Skeletal muscle cell (primary cell): ENCODE results near the gene PSMB2.
"Not testable (repeated sequence)": the region's sequence is repeated elsewhere in the genome, so short reads cannot be mapped to it uniquely, and the experiment has no call there.

Experiments
- DNase-seq: peaks from one replicate; pipeline ENCODE4 v3.0.0-alpha.2; 2010; ENCODE audit warnings: low read depth
- H3K4me3 ChIP-seq: 2 replicates; pipeline ENCODE4 v1.5.1; 2011; ENCODE audit warnings: low read depth, mild to moderate bottlenecking, control low read depth, low read length, moderate library complexity

The PSMB2 gene

GRCh38 chr1:35599411-35599810 lies 41.9 kb downstream of the PSMB2 start:
- no peak for DNase-seq
- H3K4me3 ChIP-seq = no peak overlapping the region

- no peak overlapping the region for H3K4me3 ChIP-seq
- no peak for DNase-seq
Observed at GRCh38 chr1:35598895-35599294, 42.4 kb downstream of the PSMB2 start.

GRCh38 chr1:35597870-35598269 lies 43.5 kb downstream of the PSMB2 start:
- H3K4me3 ChIP-seq = no peak overlapping the region
- DNase-seq = no peak

GRCh38 chr1:35595684-35596083 lies 45.6 kb downstream of the PSMB2 start:
- H3K4me3 ChIP-seq = no peak overlapping the region
- no peak for DNase-seq

- H3K4me3 ChIP-seq = no peak overlapping the region
- DNase-seq = no peak
Observed at GRCh38 chr1:35594005-35594760, 47.1 kb downstream of the PSMB2 start.

- no peak for DNase-seq
- H3K4me3 ChIP-seq = no peak overlapping the region
Observed at GRCh38 chr1:35592991-35593769, 48.1 kb downstream of the PSMB2 start.

- H3K4me3 ChIP-seq = no peak overlapping the region
- no peak for DNase-seq
Observed at GRCh38 chr1:35591211-35591610, 50.1 kb downstream of the PSMB2 start.

GRCh38 chr1:35590476-35591040 lies 50.8 kb downstream of the PSMB2 start:
- no peak for DNase-seq
- no peak overlapping the region for H3K4me3 ChIP-seq

GRCh38 chr1:35589516-35590427 lies 51.6 kb downstream of the PSMB2 start:
- DNase-seq = no peak

GRCh38 chr1:35588197-35588910 lies 53.0 kb downstream of the PSMB2 start:
- no peak overlapping the region for H3K4me3 ChIP-seq
- DNase-seq = no peak

More at GRCh38 chr1:35589516-35590427, 51.6 kb downstream of the PSMB2 start:
- H3K4me3 ChIP-seq = no peak overlapping the region

- no peak overlapping the region for H3K4me3 ChIP-seq
- no peak for DNase-seq
Observed at GRCh38 chr1:35587736-35588135, 53.6 kb downstream of the PSMB2 start.

GRCh38 chr1:35586808-35587207 lies 54.5 kb downstream of the PSMB2 start:
- H3K4me3 ChIP-seq = no peak overlapping the region
- DNase-seq = no peak

GRCh38 chr1:35585805-35586204 lies 55.5 kb downstream of the PSMB2 start:
- not testable (repeated sequence) for H3K4me3 ChIP-seq, DNase-seq

GRCh38 chr1:35585281-35585680 lies 56.0 kb downstream of the PSMB2 start:
- H3K4me3 ChIP-seq = no peak overlapping the region
- no peak for DNase-seq

- not testable (repeated sequence) for H3K4me3 ChIP-seq, DNase-seq
Observed at GRCh38 chr1:35581621-35582020, 59.7 kb downstream of the PSMB2 start.

GRCh38 chr1:35580949-35581388 lies 60.4 kb downstream of the PSMB2 start:
- no peak for DNase-seq

GRCh38 chr1:35577071-35577998 lies 64.0 kb downstream of the PSMB2 start:
- no peak overlapping the region for H3K4me3 ChIP-seq
- DNase-seq = no peak

More at GRCh38 chr1:35580949-35581388, 60.4 kb downstream of the PSMB2 start:
- H3K4me3 ChIP-seq = no peak overlapping the region

- not testable (repeated sequence) for DNase-seq, H3K4me3 ChIP-seq
Observed at GRCh38 chr1:35576766-35577070, 64.6 kb downstream of the PSMB2 start.
